Measurements from ENCODE around the gene NDUFC1. TPM values are rescaled to one million over a fixed set of nuclear protein-coding genes. Genes with fewer than 3 reads are reported as not detected.

The NDUFC1 gene
- total and polyA plus RNA-seq, 9 of the 15 experiments (the other 6 are each of a cell fraction or from before 2014, with no cell fraction given): 58.9 to 378 (median 120) TPM

GRCh38 chr4:139295206-139295941 is 6.9 kb downstream of the NDUFC1 start (continued):
- peak; percentile 84 for TF ChIP-seq REST (IDR thresholded peaks at IDR 0.05; ENCODE audit: borderline replicate concordance)
- TF ChIP-seq REST (CRISPR knock-in tag; IDR thresholded peaks at IDR 0.05; ENCODE audit: low read depth): no peak
- no peak for TF ChIP-seq SAFB2 (IDR thresholded peaks at IDR 0.05; ENCODE audit: borderline replicate concordance, low read depth, low read length, severe bottlenecking)
- TF ChIP-seq ZNF586 (CRISPR knock-in tag; conservative IDR thresholded peaks at IDR 0.05): no peak
- TF ChIP-seq KLF10 (CRISPR knock-in tag; IDR thresholded peaks at IDR 0.05): no peak
- TF ChIP-seq E2F3 (CRISPR knock-in tag; IDR thresholded peaks at IDR 0.05): no peak
- TF ChIP-seq BRCA1 (IDR thresholded peaks at IDR 0.05): no peak
- no peak for TF ChIP-seq BRCA1 (CRISPR knock-in tag; IDR thresholded peaks at IDR 0.05)
- TF ChIP-seq L3MBTL2 (IDR thresholded peaks at IDR 0.05): peak; percentile 73; the same call in 1 of the 2 replicates
- no peak for TF ChIP-seq ZC3H8 (IDR thresholded peaks at IDR 0.05)
- 0 out of 2 replicates have a peak, but pooled peaks have one; percentile 31 for TF ChIP-seq ELF2 (CRISPR knock-in tag; IDR thresholded peaks at IDR 0.05)
- TF ChIP-seq U2AF1 (optimal IDR thresholded peaks at IDR 0.05; ENCODE audit: low read depth, low read length): no peak
- TF ChIP-seq SMAD4 (CRISPR knock-in tag; conservative IDR thresholded peaks at IDR 0.05): peak; percentile 72; the same call in 1 of the 2 replicates

Measured in K562 (cell line).